CD4-positive, alpha-beta T cell (primary cell): Measurements from ENCODE around the gene PGBD5. TPM values are rescaled to one million over a fixed set of nuclear protein-coding genes. Genes with fewer than 3 reads are reported as not detected.

Experiments
- ATAC-seq: fragments of 200-7000 bp; cut with Tn5 transposase; one replicate; pipeline ENCODE4 v1.10.0; 2022; ENCODE audit warnings: mild to moderate bottlenecking; ENCODE audit not compliant: poor library complexity
- CTCF ChIA-PET: fragments of 350-600 bp; sonication (Branson Sonifier 250); formaldehyde crosslinking; loops from one replicate; lab custom pipeline; 2021; ENCODE audit warnings: antibody characterized with exemption, inconsistent platforms; lab: Charles Lee
- POLR2A ChIA-PET: fragments of 350-600 bp; sonication (Branson Sonifier 250); formaldehyde crosslinking; loops from one replicate; lab custom pipeline; 2021; ENCODE audit warnings: antibody characterized with exemption, inconsistent platforms; lab: Charles Lee
- DNase-seq, 14 experiments: peaks; one replicate each; pipeline ENCODE4 v3.0.0-alpha.2; 2013 to 2020; ENCODE audit warnings: mixed read lengths in 2 of 14
- H3K27ac ChIP-seq, 2 donors: one replicate each; pipeline versions ENCODE4 v1.5.1 to v1.7.0; 2013; ENCODE audit warnings: low read length in 2 of 2, low read depth in 1 of 2, mild to moderate bottlenecking in 1 of 2
- H3K27me3 ChIP-seq, 2 experiments: 1 replicate in 1 of 2; 2 replicates in 1 of 2; pipeline versions ENCODE4 v1.6.1 to v1.7.0; 2013; ENCODE audit warnings: low read length in 2 of 2, control low read depth in 1 of 2, mild to moderate bottlenecking in 1 of 2, moderate library complexity in 1 of 2; ENCODE audit not compliant: insufficient read depth in 2 of 2, control insufficient read depth in 1 of 2
- H3K36me3 ChIP-seq: one replicate; pipeline ENCODE4 v1.6.1; 2013; ENCODE audit warnings: low read length, control low read depth; ENCODE audit not compliant: insufficient read depth
- H3K4me1 ChIP-seq: one replicate; pipeline ENCODE4 v1.6.1; 2013; ENCODE audit warnings: low read length, control low read depth; ENCODE audit not compliant: insufficient read depth
- H3K4me3 ChIP-seq: one replicate; pipeline ENCODE4 v1.5.1; 2013; ENCODE audit warnings: mild to moderate bottlenecking, low read length, moderate library complexity
- H3K9me3 ChIP-seq, 2 experiments: 1 replicate in 1 of 2; 2 replicates in 1 of 2; pipeline versions ENCODE4 v1.6.1 to v1.7.0; 2013; ENCODE audit warnings: low read length in 2 of 2, mild to moderate bottlenecking in 2 of 2, control low read depth in 1 of 2, moderate library complexity in 1 of 2; ENCODE audit not compliant: control insufficient read depth in 1 of 2, insufficient read depth in 1 of 2
- H3K27ac Mint-ChIP-seq: one replicate; pipeline ENCODE4 v1.8.0; 2020; ENCODE audit warnings: mixed read lengths
- H3K27me3 Mint-ChIP-seq: one replicate; pipeline ENCODE4 v1.8.0; 2021; ENCODE audit warnings: mixed read lengths
- H3K36me3 Mint-ChIP-seq: one replicate; pipeline ENCODE4 v1.8.0; 2021; ENCODE audit warnings: low read depth, mixed read lengths
- H3K4me1 Mint-ChIP-seq: one replicate; pipeline ENCODE4 v1.8.0; 2021; ENCODE audit warnings: low read depth, mixed read lengths
- H3K4me3 Mint-ChIP-seq: one replicate; pipeline ENCODE4 v1.8.0; 2020; ENCODE audit warnings: mild to moderate bottlenecking, mixed read lengths
- H3K9me3 Mint-ChIP-seq: one replicate; pipeline ENCODE4 v1.8.0; 2020; ENCODE audit warnings: mixed read lengths
- CTCF ChIP-seq: fragments of 200-600 bp; IDR thresholded peaks from one replicate; pipeline ENCODE4 v1.8.0; 2022; ENCODE audit warnings: antibody characterized with exemption, mild to moderate bottlenecking
- intact Hi-C, 2 experiments: fragments of 100-400 bp; cut with DNase I in 1 of 2; cut with micrococcal nuclease in 1 of 2; formaldehyde crosslinking; loops; one replicate each; pipeline versions ENCODE4 v1.15.1 to v1.9.0; 2023 to 2025; cut with DNase I, micrococcal nuclease
- total RNA-seq, 174 experiments: library from RNA in 2 of 174; stranded (reverse) in 2 of 174; gene quantifications; one replicate each; pipeline ENCODE4 v1.2.3 and lab custom pipeline; 2021 to 2026

The PGBD5 gene
- total RNA-seq, 2 experiments from 2014 or later, result not detected

- Histone ChIP-seq H3K27ac (no peak overlapping the region), H3K4me3 (no peak overlapping the region), H3K9me3 (peaks cover 0 to 8% of the 10 kb centered on the region in 2 experiments), H3K27me3 (peaks cover 11 to 26% of the 10 kb centered on the region in 2 experiments), H3K36me3 (no peaks in the 10 kb centered on the region), H3K4me1 (no peaks in the 10 kb centered on the region)
- Mint-ChIP-seq H3K27ac (no peak overlapping the region), H3K9me3 (peaks cover 6% of the 10 kb centered on the region), H3K27me3 (peaks cover 84% of the 10 kb centered on the region), H3K4me3 (no peak overlapping the region), H3K4me1 (no peaks in the 10 kb centered on the region), H3K36me3 (no peaks in the 10 kb centered on the region)
- intact Hi-C loops, result no loop called here
- POLR2A ChIA-PET, result no interaction called here
- no peak for TF ChIP-seq CTCF
- no peak for ATAC-seq
- no peak for DNase-seq
- CTCF ChIA-PET, result no interaction called here
Observed at GRCh38 chr1:230415405-230416132, 10.6 kb downstream of the PGBD5 start.

- ATAC-seq (no peak), DNase-seq (no peak)
- no peak for TF ChIP-seq CTCF
- H3K4me3 Mint-ChIP-seq, result no peak overlapping the region
- peaks cover 0 to 5% of the 10 kb centered on the region in 2 experiments for H3K9me3 ChIP-seq
- intact Hi-C loops, result no loop called here
- no peaks in the 10 kb centered on the region for H3K4me1 Mint-ChIP-seq
- peaks cover 3% of the 10 kb centered on the region for H3K9me3 Mint-ChIP-seq
- peaks cover 11 to 26% of the 10 kb centered on the region in 2 experiments for H3K27me3 ChIP-seq
- H3K4me3 ChIP-seq, result no peak overlapping the region
- H3K27me3 Mint-ChIP-seq, result peaks cover 81% of the 10 kb centered on the region
- H3K4me1 ChIP-seq, result no peaks in the 10 kb centered on the region
- no peaks in the 10 kb centered on the region for H3K36me3 Mint-ChIP-seq
- H3K36me3 ChIP-seq, result no peaks in the 10 kb centered on the region
- H3K27ac ChIP-seq, result no peak overlapping the region
- ChIA-PET CTCF (no interaction called here), POLR2A (no interaction called here)
- H3K27ac Mint-ChIP-seq, result no peak overlapping the region
Observed at GRCh38 chr1:230414694-230415093, 11.4 kb downstream of the PGBD5 start.

GRCh38 chr1:230414102-230414501 lies 12.0 kb downstream of the PGBD5 start:
- CTCF ChIA-PET, result no interaction called here
- Histone ChIP-seq H3K9me3 (peaks cover 0 to 4% of the 10 kb centered on the region in 2 experiments), H3K27me3 (peaks cover 11 to 22% of the 10 kb centered on the region in 2 experiments), H3K4me1 (no peaks in the 10 kb centered on the region), H3K4me3 (no peak overlapping the region), H3K27ac (no peak overlapping the region), H3K36me3 (no peaks in the 10 kb centered on the region)
- Mint-ChIP-seq H3K27me3 (peaks cover 81% of the 10 kb centered on the region), H3K9me3 (peaks cover 3% of the 10 kb centered on the region), H3K4me3 (no peak overlapping the region), H3K27ac (no peak overlapping the region), H3K4me1 (no peaks in the 10 kb centered on the region), H3K36me3 (no peaks in the 10 kb centered on the region)
- ATAC-seq, result no peak
- POLR2A ChIA-PET, result no interaction called here
- intact Hi-C loops, result no loop called here
- no peak for DNase-seq
- no peak for TF ChIP-seq CTCF
